ENCODE measurements around the gene UBB. TPM values are rescaled to one million over a fixed set of nuclear protein-coding genes. Genes with fewer than 3 reads are reported as not detected.

Gene UBB
- total RNA-seq, 2 experiments from 2014 or later: 1,291 to 2,854 TPM

GRCh38 chr17:16377941-16378341 is 3.0 kb upstream of the UBB start:
- Histone ChIP-seq H3K36me3 (ENCODE audit: insufficient read depth, low read length) (peaks cover 16% of the 10 kb centered on the region), H3K27ac (ENCODE audit: low read depth, low read length, poor library complexity, severe bottlenecking) (no peak overlapping the region), H3K9me3 (ENCODE audit: low read length) (no peaks in the 10 kb centered on the region), H3K4me3 (ENCODE audit: low read depth, low read length, poor library complexity, severe bottlenecking) (no peak overlapping the region), H3K4me1 (ENCODE audit: insufficient read depth, low read length, poor library complexity, severe bottlenecking) (peaks cover 8% of the 10 kb centered on the region), H3K4me2 (ENCODE audit: low read length) (no peak overlapping the region), H4K20me1 (ENCODE audit: insufficient read depth, low read length) (peaks cover 8% of the 10 kb centered on the region; the same call in 1 of the 2 replicates), H2AFZ (ENCODE audit: low read length) (no peak overlapping the region), H3K79me2 (ENCODE audit: insufficient read depth, low read depth, low read length) (peaks cover 19% of the 10 kb centered on the region), H3K9me2 (ENCODE audit: insufficient read depth, low read length) (no peaks in the 10 kb centered on the region)
- ChIA-PET POLR2A (interaction anchor here (0.7 to 1.0 kb wide), 3 partner anchors 8 to 25 kb away, joined by 3 to 8 read pairs (median 3); no protein-coding TSS in a partner anchor), CTCF (ENCODE audit: unreplicated experiment) (interaction anchor here (0.6 to 1.7 kb wide), 2 partner anchors 14 to 153 kb away, joined by 3 read pairs; no protein-coding TSS in a partner anchor)
- intact Hi-C loops (cut with micrococcal nuclease; ENCODE audit: unreplicated experiment): no loop called here
- TF ChIP-seq CTCF (conservative IDR thresholded peaks at IDR 0.05; ENCODE audit: low read length): no peak
- TF ChIP-seq EZH2phosphoT487 (IDR thresholded peaks at IDR 0.05; ENCODE audit: borderline replicate concordance, low read depth, low read length): no peak
- no TSS peak for BruUV-seq (replicated peaks)
- no peak for DNase-seq (ENCODE audit: low spot score)

GRCh38 chr17:16378636-16379282 is 2.1 kb upstream of the UBB start:
- Histone ChIP-seq H3K4me2 (ENCODE audit: low read length) (no peak overlapping the region), H3K27ac (ENCODE audit: low read depth, low read length, poor library complexity, severe bottlenecking) (no peak overlapping the region), H3K79me2 (ENCODE audit: insufficient read depth, low read depth, low read length) (peaks cover 27% of the 10 kb centered on the region), H3K4me3 (ENCODE audit: low read depth, low read length, poor library complexity, severe bottlenecking) (no peak overlapping the region), H3K4me1 (ENCODE audit: insufficient read depth, low read length, poor library complexity, severe bottlenecking) (peaks cover 16% of the 10 kb centered on the region), H3K36me3 (ENCODE audit: insufficient read depth, low read length) (peaks cover 24% of the 10 kb centered on the region), H4K20me1 (ENCODE audit: insufficient read depth, low read length) (peaks cover 14% of the 10 kb centered on the region; the same call in 1 of the 2 replicates), H2AFZ (ENCODE audit: low read length) (no peak overlapping the region), H3K9me2 (ENCODE audit: insufficient read depth, low read length) (no peaks in the 10 kb centered on the region), H3K9me3 (ENCODE audit: low read length) (no peaks in the 10 kb centered on the region)
- no peak for DNase-seq (ENCODE audit: low spot score)
- CTCF ChIA-PET (ENCODE audit: unreplicated experiment): interaction anchor here (0.6 to 1.7 kb wide), 2 partner anchors 15 to 152 kb away, joined by 3 read pairs; no protein-coding TSS in a partner anchor
- no peak for TF ChIP-seq EZH2phosphoT487 (IDR thresholded peaks at IDR 0.05; ENCODE audit: borderline replicate concordance, low read depth, low read length)
- TF ChIP-seq CTCF (conservative IDR thresholded peaks at IDR 0.05; ENCODE audit: low read length): no peak
- BruUV-seq (replicated peaks): no TSS peak
- intact Hi-C loops (cut with micrococcal nuclease; ENCODE audit: unreplicated experiment): no loop called here
- POLR2A ChIA-PET: interaction anchor here (0.6 to 0.7 kb wide), 3 partner anchors 9 to 39 kb away, joined by 3 to 8 read pairs (median 3); no protein-coding TSS in a partner anchor

- TF ChIP-seq CTCF (conservative IDR thresholded peaks at IDR 0.05; ENCODE audit: low read length) (no peak), EZH2phosphoT487 (IDR thresholded peaks at IDR 0.05; ENCODE audit: borderline replicate concordance, low read depth, low read length) (no peak)
- no TSS peak for BruUV-seq (replicated peaks)
- Histone ChIP-seq H3K4me3 (ENCODE audit: low read depth, low read length, poor library complexity, severe bottlenecking) (no peak overlapping the region), H3K9me3 (ENCODE audit: low read length) (no peaks in the 10 kb centered on the region), H3K36me3 (ENCODE audit: insufficient read depth, low read length) (peaks cover 30% of the 10 kb centered on the region), H3K4me2 (ENCODE audit: low read length) (no peak overlapping the region), H4K20me1 (ENCODE audit: insufficient read depth, low read length) (peaks cover 14% of the 10 kb centered on the region; the same call in 1 of the 2 replicates), H3K27ac (ENCODE audit: low read depth, low read length, poor library complexity, severe bottlenecking) (no peak overlapping the region), H3K4me1 (ENCODE audit: insufficient read depth, low read length, poor library complexity, severe bottlenecking) (peaks cover 25% of the 10 kb centered on the region), H2AFZ (ENCODE audit: low read length) (no peak overlapping the region), H3K9me2 (ENCODE audit: insufficient read depth, low read length) (no peaks in the 10 kb centered on the region), H3K79me2 (ENCODE audit: insufficient read depth, low read depth, low read length) (peaks cover 33% of the 10 kb centered on the region)
- no peak for DNase-seq (ENCODE audit: low spot score)
- POLR2A ChIA-PET: no interaction called here
- intact Hi-C loops (cut with micrococcal nuclease; ENCODE audit: unreplicated experiment): loop anchor here (2.0 kb wide), 3 partner anchors 27 to 163 kb away; partner anchors contain the start of genes CENPV and PIGL
- CTCF ChIA-PET (ENCODE audit: unreplicated experiment): no interaction called here
Observed at GRCh38 chr17:16379654-16380053, 1.2 kb upstream of the UBB start.
